HG02840 (cell line): ENCODE data around the gene RIMBP2.

Experiments used
- ATAC-seq: cut with Tn5 transposase; IDR thresholded peaks from one replicate; pipeline ENCODE4 v1.9.1; 2021; ENCODE audit warnings: mild to moderate bottlenecking, moderate library complexity, moderate number of reproducible peaks; ENCODE audit not compliant: unreplicated experiment, low FRiP score

Gene RIMBP2

GRCh38 chr12:130686511-130686991, 29.5 kb downstream of the RIMBP2 start:
- no peak for ATAC-seq

GRCh38 chr12:130685850-130686249, 30.2 kb downstream of the RIMBP2 start:
- ATAC-seq = no peak

- ATAC-seq = no peak
Measured at GRCh38 chr12:130685250-130685787, 30.8 kb downstream of the RIMBP2 start.

GRCh38 chr12:130683811-130684210, 32.3 kb downstream of the RIMBP2 start:
- ATAC-seq = no peak

GRCh38 chr12:130683080-130683479, 33.0 kb downstream of the RIMBP2 start:
- ATAC-seq = no peak

GRCh38 chr12:130680451-130680990, 35.6 kb downstream of the RIMBP2 start:
- ATAC-seq = no peak

- no peak for ATAC-seq
Measured at GRCh38 chr12:130677957-130678558, 38.0 kb downstream of the RIMBP2 start.

- ATAC-seq = no peak
Measured at GRCh38 chr12:130675791-130676190, 40.3 kb downstream of the RIMBP2 start.

- no peak for ATAC-seq
Measured at GRCh38 chr12:130675121-130675520, 41.0 kb downstream of the RIMBP2 start.

GRCh38 chr12:130674676-130675075, 41.4 kb downstream of the RIMBP2 start:
- no peak for ATAC-seq

- no peak for ATAC-seq
Measured at GRCh38 chr12:130673036-130673705, 42.9 kb downstream of the RIMBP2 start.

GRCh38 chr12:130672089-130672820, 43.8 kb downstream of the RIMBP2 start:
- no peak for ATAC-seq

GRCh38 chr12:130671556-130671955, 44.5 kb downstream of the RIMBP2 start:
- no peak for ATAC-seq

GRCh38 chr12:130669797-130670196, 46.3 kb downstream of the RIMBP2 start:
- no peak for ATAC-seq

- ATAC-seq = no peak
Measured at GRCh38 chr12:130669205-130669557, 46.9 kb downstream of the RIMBP2 start.

- no peak for ATAC-seq
Measured at GRCh38 chr12:130668286-130669204, 47.6 kb downstream of the RIMBP2 start.

GRCh38 chr12:130667421-130667960, 48.6 kb downstream of the RIMBP2 start:
- ATAC-seq = no peak

- no peak for ATAC-seq
Measured at GRCh38 chr12:130666645-130667044, 49.5 kb downstream of the RIMBP2 start.

GRCh38 chr12:130665753-130666152, 50.3 kb downstream of the RIMBP2 start:
- no peak for ATAC-seq

GRCh38 chr12:130664772-130665171, 51.3 kb downstream of the RIMBP2 start:
- no peak for ATAC-seq
